ENCODE measurements around the gene MYPN.

The MYPN gene

GRCh38 chr10:68133523-68133922 is 24.2 kb downstream of the MYPN start:
- no peaks in the 10 kb centered on the region for H3K27me3 ChIP-seq (ENCODE audit: low read depth)
- in situ Hi-C loops (cut with MboI; ENCODE audit: low sequenced_read_pairs) = no loop called here
- no peak for DNase-seq (ENCODE audit: low spot score in 2 of 2)
- H3K9me3 ChIP-seq = no peaks in the 10 kb centered on the region
- no peak overlapping the region for H3K4me3 ChIP-seq
- H3K4me1 ChIP-seq = no peaks in the 10 kb centered on the region
- H3K36me3 ChIP-seq (replicated peaks) = no peaks in the 10 kb centered on the region

- H3K4me3 ChIP-seq = no peak overlapping the region
- no peak for DNase-seq (ENCODE audit: low spot score in 2 of 2)
- in situ Hi-C loops (cut with MboI; ENCODE audit: low sequenced_read_pairs) = no loop called here
Measured at GRCh38 chr10:68135362-68135761, 26.1 kb downstream of the MYPN start.

GRCh38 chr10:68135922-68136792 is 26.9 kb downstream of the MYPN start:
- H3K36me3 ChIP-seq (replicated peaks) = no peaks in the 10 kb centered on the region
- no peaks in the 10 kb centered on the region for H3K9me3 ChIP-seq
- no peaks in the 10 kb centered on the region for H3K4me1 ChIP-seq
- no peaks in the 10 kb centered on the region for H3K27me3 ChIP-seq (ENCODE audit: low read depth)
- DNase-seq (ENCODE audit: low spot score in 2 of 2) = no peak
- no peak overlapping the region for H3K4me3 ChIP-seq
- in situ Hi-C loops (cut with MboI; ENCODE audit: low sequenced_read_pairs) = no loop called here

More at GRCh38 chr10:68135362-68135761, 26.1 kb downstream of the MYPN start:
- no peaks in the 10 kb centered on the region for H3K36me3 ChIP-seq (replicated peaks)
- no peaks in the 10 kb centered on the region for H3K9me3 ChIP-seq
- no peaks in the 10 kb centered on the region for H3K27me3 ChIP-seq (ENCODE audit: low read depth)
- no peaks in the 10 kb centered on the region for H3K4me1 ChIP-seq

- DNase-seq (ENCODE audit: low spot score in 2 of 2) = no peak
- in situ Hi-C loops (cut with MboI; ENCODE audit: low sequenced_read_pairs) = no loop called here
- H3K27me3 ChIP-seq (ENCODE audit: low read depth) = no peaks in the 10 kb centered on the region
- no peak overlapping the region for H3K4me3 ChIP-seq
- no peaks in the 10 kb centered on the region for H3K9me3 ChIP-seq
- H3K36me3 ChIP-seq (replicated peaks) = no peaks in the 10 kb centered on the region
- no peaks in the 10 kb centered on the region for H3K4me1 ChIP-seq
Measured at GRCh38 chr10:68137171-68137570, 27.9 kb downstream of the MYPN start.

GRCh38 chr10:68138526-68138925 is 29.2 kb downstream of the MYPN start:
- H3K27me3 ChIP-seq (ENCODE audit: low read depth) = no peaks in the 10 kb centered on the region
- H3K4me3 ChIP-seq = no peak overlapping the region
- no peaks in the 10 kb centered on the region for H3K36me3 ChIP-seq (replicated peaks)
- no peaks in the 10 kb centered on the region for H3K9me3 ChIP-seq
- no peaks in the 10 kb centered on the region for H3K4me1 ChIP-seq
- no peak for DNase-seq (ENCODE audit: low spot score in 2 of 2)
- in situ Hi-C loops (cut with MboI; ENCODE audit: low sequenced_read_pairs) = no loop called here

GRCh38 chr10:68139448-68140272 is 30.4 kb downstream of the MYPN start:
- Histone ChIP-seq H3K9me3 (no peaks in the 10 kb centered on the region), H3K27me3 (ENCODE audit: low read depth) (no peaks in the 10 kb centered on the region), H3K36me3 (replicated peaks) (no peaks in the 10 kb centered on the region), H3K4me1 (no peaks in the 10 kb centered on the region), H3K4me3 (no peak overlapping the region)
- DNase-seq (ENCODE audit: low spot score in 2 of 2) = no peak
- in situ Hi-C loops (cut with MboI; ENCODE audit: low sequenced_read_pairs) = no loop called here

DNA sequence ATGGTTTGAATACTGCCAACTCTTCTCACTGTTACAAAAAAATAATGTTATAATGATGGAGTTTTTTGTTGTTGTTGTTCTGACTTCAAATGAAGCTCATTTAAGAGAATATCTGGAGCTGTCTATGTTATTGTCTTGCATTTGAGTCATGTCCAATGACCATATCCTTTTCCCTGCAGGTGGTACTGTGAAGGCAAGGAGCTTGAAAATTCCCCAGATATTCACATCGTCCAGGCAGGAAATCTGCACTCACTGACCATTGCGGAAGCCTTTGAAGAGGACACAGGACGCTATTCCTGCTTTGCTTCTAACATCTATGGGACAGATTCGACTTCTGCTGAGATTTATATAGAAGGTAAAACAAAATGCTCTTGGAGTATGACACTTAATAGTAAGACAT is 33.5 kb downstream of the MYPN start:
- in situ Hi-C loops (cut with MboI; ENCODE audit: low sequenced_read_pairs) = no loop called here
- Histone ChIP-seq H3K27me3 (ENCODE audit: low read depth) (no peaks in the 10 kb centered on the region), H3K4me1 (no peaks in the 10 kb centered on the region), H3K9me3 (no peaks in the 10 kb centered on the region), H3K36me3 (replicated peaks) (no peaks in the 10 kb centered on the region), H3K4me3 (no peak overlapping the region)
- DNase-seq (ENCODE audit: low spot score in 2 of 2) = no peak

DNA sequence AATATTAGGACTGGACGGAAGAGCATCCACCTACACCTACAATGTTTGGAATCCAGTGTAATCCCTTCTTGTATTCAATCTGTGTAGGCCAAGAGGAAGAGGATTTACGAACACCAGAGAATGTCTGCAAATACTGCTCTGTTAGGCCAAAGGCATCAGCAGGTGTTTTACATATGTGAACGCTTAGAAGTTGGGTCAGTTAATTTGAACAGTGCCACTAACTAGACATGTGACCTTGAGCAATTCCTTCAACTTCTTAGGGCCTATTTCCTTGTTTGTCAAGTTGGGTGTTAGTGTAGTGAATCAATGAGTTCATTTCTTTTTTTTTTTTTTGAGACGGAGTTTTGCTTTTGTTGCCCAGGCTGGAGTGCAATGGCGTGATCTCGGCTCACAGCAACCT is 35.4 kb downstream of the MYPN start:
- H3K4me3 ChIP-seq = no peak overlapping the region
- H3K36me3 ChIP-seq (replicated peaks) = no peaks in the 10 kb centered on the region
- H3K27me3 ChIP-seq (ENCODE audit: low read depth) = no peaks in the 10 kb centered on the region
- no peak for DNase-seq (ENCODE audit: low spot score in 2 of 2)
- H3K4me1 ChIP-seq = no peaks in the 10 kb centered on the region
- H3K9me3 ChIP-seq = no peaks in the 10 kb centered on the region
- in situ Hi-C loops (cut with MboI; ENCODE audit: low sequenced_read_pairs) = no loop called here

- no peak overlapping the region for H3K4me3 ChIP-seq
- H3K27me3 ChIP-seq (ENCODE audit: low read depth) = no peaks in the 10 kb centered on the region
- in situ Hi-C loops (cut with MboI; ENCODE audit: low sequenced_read_pairs) = no loop called here
- H3K9me3 ChIP-seq = no peaks in the 10 kb centered on the region
- no peaks in the 10 kb centered on the region for H3K36me3 ChIP-seq (replicated peaks)
- DNase-seq (ENCODE audit: low spot score in 2 of 2) = no peak
- peaks cover 5% of the 10 kb centered on the region for H3K4me1 ChIP-seq
Measured at GRCh38 chr10:68145705-68146104, 36.4 kb downstream of the MYPN start.

GRCh38 chr10:68146133-68146532 is 36.8 kb downstream of the MYPN start:
- in situ Hi-C loops (cut with MboI; ENCODE audit: low sequenced_read_pairs) = no loop called here

GRCh38 chr10:68151453-68151852 is 42.2 kb downstream of the MYPN start:
- no peak for DNase-seq (ENCODE audit: low spot score in 2 of 2)
- in situ Hi-C loops (cut with MboI; ENCODE audit: low sequenced_read_pairs) = loop anchor here (5.0 kb wide), 1 partner anchor 299 kb away; no protein-coding TSS in a partner anchor
- H3K4me1 ChIP-seq = peaks cover 26% of the 10 kb centered on the region

More at GRCh38 chr10:68146133-68146532, 36.8 kb downstream of the MYPN start:
- Histone ChIP-seq H3K27me3 (ENCODE audit: low read depth) (no peaks in the 10 kb centered on the region), H3K36me3 (replicated peaks) (no peaks in the 10 kb centered on the region), H3K4me3 (no peak overlapping the region), H3K9me3 (no peaks in the 10 kb centered on the region), H3K4me1 (peaks cover 5% of the 10 kb centered on the region)
- no peak for DNase-seq (ENCODE audit: low spot score in 2 of 2)

GRCh38 chr10:68153473-68154210 is 44.4 kb downstream of the MYPN start:
- in situ Hi-C loops (cut with MboI; ENCODE audit: low sequenced_read_pairs) = loop anchor here (5.0 kb wide), 1 partner anchor 301 kb away; no protein-coding TSS in a partner anchor
- Histone ChIP-seq H3K9me3 (no peaks in the 10 kb centered on the region), H3K36me3 (replicated peaks) (no peaks in the 10 kb centered on the region), H3K4me3 (no peak overlapping the region), H3K27me3 (ENCODE audit: low read depth) (no peaks in the 10 kb centered on the region), H3K4me1 (peaks cover 35% of the 10 kb centered on the region)
- DNase-seq (ENCODE audit: low spot score in 2 of 2) = peak; percentile 15 to 47

More at GRCh38 chr10:68151453-68151852, 42.2 kb downstream of the MYPN start:
- Histone ChIP-seq H3K4me3 (no peak overlapping the region), H3K27me3 (ENCODE audit: low read depth) (no peaks in the 10 kb centered on the region), H3K36me3 (replicated peaks) (no peaks in the 10 kb centered on the region), H3K9me3 (no peaks in the 10 kb centered on the region)

DNA sequence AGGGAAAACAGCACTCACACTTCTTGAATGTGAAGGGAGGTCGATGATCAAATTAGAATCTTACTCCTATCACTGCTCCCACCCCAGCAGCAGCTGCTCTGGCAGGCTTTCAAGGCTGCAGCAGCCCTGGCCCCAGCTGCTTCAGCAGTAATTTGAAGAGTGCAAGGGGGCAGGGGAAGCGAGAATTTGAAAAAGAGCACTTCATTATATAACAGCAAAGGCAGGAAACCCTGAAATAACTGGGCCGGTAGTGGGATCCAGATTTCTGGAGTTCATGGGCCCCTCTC is 44.9 kb downstream of the MYPN start:
- Histone ChIP-seq H3K4me1 (peaks cover 35% of the 10 kb centered on the region), H3K4me3 (no peak overlapping the region), H3K9me3 (no peaks in the 10 kb centered on the region), H3K27me3 (ENCODE audit: low read depth) (no peaks in the 10 kb centered on the region), H3K36me3 (replicated peaks) (no peaks in the 10 kb centered on the region)
- in situ Hi-C loops (cut with MboI; ENCODE audit: low sequenced_read_pairs) = loop anchor here (5.0 kb wide), 1 partner anchor 302 kb away; no protein-coding TSS in a partner anchor
- no peak for DNase-seq (ENCODE audit: low spot score in 2 of 2)
